Measurements from ENCODE around the gene PTPN4.

Gene PTPN4

GRCh38 chr2:119764832-119765231, 5.1 kb downstream of the PTPN4 start:
- no peak for DNase-seq
- no peak for TF ChIP-seq POLR2A (IDR thresholded peaks at IDR 0.05; ENCODE audit: low read length)
- TF ChIP-seq GATA1 (IDR thresholded peaks at IDR 0.05; ENCODE audit: low read depth, low read length) = no peak

GRCh38 chr2:119765433-119766002, 5.8 kb downstream of the PTPN4 start:
- peak in 1 of 2 experiments; percentile 26 for DNase-seq
- TF ChIP-seq GATA1 (IDR thresholded peaks at IDR 0.05; ENCODE audit: low read depth, low read length) (no peak), POLR2A (IDR thresholded peaks at IDR 0.05; ENCODE audit: low read length) (no peak)

GRCh38 chr2:119766944-119767343, 7.2 kb downstream of the PTPN4 start:
- no peak for DNase-seq
- TF ChIP-seq POLR2A (IDR thresholded peaks at IDR 0.05; ENCODE audit: low read length) (no peak), GATA1 (IDR thresholded peaks at IDR 0.05; ENCODE audit: low read depth, low read length) (no peak)

GRCh38 chr2:119768742-119769141, 9.0 kb downstream of the PTPN4 start:
- TF ChIP-seq GATA1 (IDR thresholded peaks at IDR 0.05; ENCODE audit: low read depth, low read length) (no peak), POLR2A (IDR thresholded peaks at IDR 0.05; ENCODE audit: low read length) (no peak)
- DNase-seq = no peak

GRCh38 chr2:119769645-119770044, 9.9 kb downstream of the PTPN4 start:
- DNase-seq = no peak
- TF ChIP-seq GATA1 (IDR thresholded peaks at IDR 0.05; ENCODE audit: low read depth, low read length) (no peak), POLR2A (IDR thresholded peaks at IDR 0.05; ENCODE audit: low read length) (no peak)

- peak in 1 of 2 experiments; percentile 25 for DNase-seq
- no peak for TF ChIP-seq GATA1 (IDR thresholded peaks at IDR 0.05; ENCODE audit: low read depth, low read length)
- TF ChIP-seq POLR2A (IDR thresholded peaks at IDR 0.05; ENCODE audit: low read length) = no peak
Observed at GRCh38 chr2:119771331-119771730, 11.6 kb downstream of the PTPN4 start.

- no peak for DNase-seq
- TF ChIP-seq GATA1 (IDR thresholded peaks at IDR 0.05; ENCODE audit: low read depth, low read length) (no peak), POLR2A (IDR thresholded peaks at IDR 0.05; ENCODE audit: low read length) (no peak)
Observed at GRCh38 chr2:119772128-119772527, 12.4 kb downstream of the PTPN4 start.

- no peak for DNase-seq
- no peak for TF ChIP-seq GATA1 (IDR thresholded peaks at IDR 0.05; ENCODE audit: low read depth, low read length)
- no peak for TF ChIP-seq POLR2A (IDR thresholded peaks at IDR 0.05; ENCODE audit: low read length)
Observed at GRCh38 chr2:119772767-119773166, 13.0 kb downstream of the PTPN4 start.

- TF ChIP-seq GATA1 (IDR thresholded peaks at IDR 0.05; ENCODE audit: low read depth, low read length) (no peak), POLR2A (IDR thresholded peaks at IDR 0.05; ENCODE audit: low read length) (no peak)
- DNase-seq = no peak
Observed at GRCh38 chr2:119774026-119774425, 14.3 kb downstream of the PTPN4 start.

- no peak for TF ChIP-seq GATA1 (IDR thresholded peaks at IDR 0.05; ENCODE audit: low read depth, low read length)
- no peak for TF ChIP-seq POLR2A (IDR thresholded peaks at IDR 0.05; ENCODE audit: low read length)
- no peak for DNase-seq
Observed at GRCh38 chr2:119775102-119775501, 15.4 kb downstream of the PTPN4 start.

- DNase-seq = no peak
Observed at GRCh38 chr2:119782308-119783027, 22.7 kb downstream of the PTPN4 start.

GRCh38 chr2:119784876-119785275, 25.2 kb downstream of the PTPN4 start:
- no peak for DNase-seq
- TF ChIP-seq POLR2A (IDR thresholded peaks at IDR 0.05; ENCODE audit: low read length) (no peak), GATA1 (IDR thresholded peaks at IDR 0.05; ENCODE audit: low read depth, low read length) (no peak)

More at GRCh38 chr2:119782308-119783027, 22.7 kb downstream of the PTPN4 start:
- TF ChIP-seq GATA1 (IDR thresholded peaks at IDR 0.05; ENCODE audit: low read depth, low read length) = no peak
- TF ChIP-seq POLR2A (IDR thresholded peaks at IDR 0.05; ENCODE audit: low read length) = no peak

GRCh38 chr2:119786295-119786694, 26.6 kb downstream of the PTPN4 start:
- TF ChIP-seq POLR2A (IDR thresholded peaks at IDR 0.05; ENCODE audit: low read length) (no peak), GATA1 (IDR thresholded peaks at IDR 0.05; ENCODE audit: low read depth, low read length) (no peak)
- DNase-seq = no peak

- TF ChIP-seq GATA1 (IDR thresholded peaks at IDR 0.05; ENCODE audit: low read depth, low read length) (no peak), POLR2A (IDR thresholded peaks at IDR 0.05; ENCODE audit: low read length) (no peak)
- no peak for DNase-seq
Observed at GRCh38 chr2:119788752-119789151, 29.0 kb downstream of the PTPN4 start.

- no peak for TF ChIP-seq POLR2A (IDR thresholded peaks at IDR 0.05; ENCODE audit: low read length)
- TF ChIP-seq GATA1 (IDR thresholded peaks at IDR 0.05; ENCODE audit: low read depth, low read length) = no peak
- no peak for DNase-seq
Observed at GRCh38 chr2:119790466-119790865, 30.7 kb downstream of the PTPN4 start.

Data from erythroblast (primary cell).